ENCODE results near the gene CPEB4.

The CPEB4 gene

GRCh38 chr5:173859408-173860159, 28.6 kb upstream of the CPEB4 start:
- DNase-seq: no peak

- no peak for DNase-seq
Measured at GRCh38 chr5:173862047-173862477, 26.1 kb upstream of the CPEB4 start.

GRCh38 chr5:173863359-173863758, 24.8 kb upstream of the CPEB4 start:
- no peak for DNase-seq

GRCh38 chr5:173864126-173865050, 23.8 kb upstream of the CPEB4 start:
- no peak for DNase-seq

GRCh38 chr5:173866243-173866857, 21.8 kb upstream of the CPEB4 start:
- DNase-seq: no peak

GRCh38 chr5:173866858-173867679, 21.1 kb upstream of the CPEB4 start:
- DNase-seq: no peak

GRCh38 chr5:173868096-173868880, 19.9 kb upstream of the CPEB4 start:
- DNase-seq: no peak

GRCh38 chr5:173869316-173869715, 18.8 kb upstream of the CPEB4 start:
- DNase-seq: no peak

- no peak for DNase-seq
Measured at GRCh38 chr5:173872957-173873305, 15.2 kb upstream of the CPEB4 start.

GRCh38 chr5:173873306-173873922, 14.7 kb upstream of the CPEB4 start:
- no peak for DNase-seq

- DNase-seq: no peak
Measured at GRCh38 chr5:173875189-173875588, 13.0 kb upstream of the CPEB4 start.

- DNase-seq: no peak
Measured at GRCh38 chr5:173878224-173878967, 9.8 kb upstream of the CPEB4 start.

GRCh38 chr5:173880306-173880985, 7.7 kb upstream of the CPEB4 start:
- DNase-seq: no peak

GRCh38 chr5:173881811-173882575, 6.2 kb upstream of the CPEB4 start:
- DNase-seq: no peak

- no peak for DNase-seq
Measured at GRCh38 chr5:173882632-173883031, 5.5 kb upstream of the CPEB4 start.

- no peak for DNase-seq
Measured at GRCh38 chr5:173883347-173883924, 4.7 kb upstream of the CPEB4 start.

- peak; percentile 78 for DNase-seq
Measured at GRCh38 chr5:173884402-173885053, 3.6 kb upstream of the CPEB4 start.

- no peak for DNase-seq
Measured at GRCh38 chr5:173885054-173885443, 3.1 kb upstream of the CPEB4 start.

Measured in CD4-positive, alpha-beta T cell treated with Interleukin-12 subunit alpha and Interleukin-12 subunit beta, for 1 hour (primary cell).